HL-60 (cell line): Measurements from ENCODE around the gene EFHC1.

ENCODE experiments used
- CTCF ChIP-seq: IDR thresholded peaks from one replicate; pipeline ENCODE4 v1.5.1; 2011; ENCODE audit warnings: low read length, control low read depth, inconsistent platforms; ENCODE audit not compliant: insufficient read depth
- POLR2AphosphoS5 ChIP-seq: IDR thresholded peaks from 2 replicates; pipeline ENCODE4 v1.6.1; 2012; ENCODE audit warnings: low read depth
- REST ChIP-seq: IDR thresholded peaks from 2 replicates; pipeline ENCODE4 v1.6.1; 2012; ENCODE audit warnings: low read depth; ENCODE audit not compliant: insufficient replicate concordance

- TF ChIP-seq CTCF (no peak), REST (no peak), POLR2AphosphoS5 (no peak)
Measured at GRCh38 chr6:52547647-52548352, 127.7 kb downstream of the EFHC1 start.
